Gastrocnemius medialis (tissue), 4 donors: ENCODE data around the gene ZXDC. TPM values are rescaled to one million over a fixed set of nuclear protein-coding genes. Genes with fewer than 3 reads are reported as not detected.

Source experiments
- ATAC-seq, 2 donors: fragments of 150-250 bp; one replicate each; pipeline ENCODE4 v1.9.1; 2016
- DNase-seq, 2 donors: peaks; one replicate each; pipeline ENCODE4 v3.0.0-alpha.2; 2019
- H3K27ac ChIP-seq, 4 donors: fragments of 200-600 bp; sonication (generic); 1 replicate in 1 of 4; 2 replicates in 3 of 4; pipeline ENCODE4 v1.5.1; 2016 to 2018; ENCODE audit warnings: mild to moderate bottlenecking in 2 of 4, moderate library complexity in 1 of 4
- H3K27me3 ChIP-seq, 3 donors: fragments of 200-600 bp; sonication (generic) in 2 of 3; 1 replicate in 1 of 3; 2 replicates in 2 of 3; pipeline versions ENCODE4 v1.5.1 to v1.6.0; 2016 to 2019; ENCODE audit warnings: mild to moderate bottlenecking in 1 of 3, moderate library complexity in 1 of 3
- H3K36me3 ChIP-seq, 2 donors: fragments of 200-600 bp; sonication (generic) in 1 of 2; one replicate each; pipeline ENCODE4 v1.5.1; 2017 to 2018
- H3K4me1 ChIP-seq, 2 donors: fragments of 200-600 bp; sonication (generic) in 1 of 2; one replicate each; pipeline ENCODE4 v1.5.1; 2016 to 2017; ENCODE audit warnings: mild to moderate bottlenecking in 2 of 2
- H3K4me3 ChIP-seq, 4 donors: fragments of 200-600 bp; sonication (generic) in 3 of 4; 1 replicate in 1 of 4; 2 replicates in 3 of 4; pipeline ENCODE4 v1.5.1; 2016 to 2019; ENCODE audit warnings: mild to moderate bottlenecking in 2 of 4
- H3K9me3 ChIP-seq, 3 donors: fragments of 200-600 bp; sonication (generic) in 2 of 3; 1 replicate in 1 of 3; 2 replicates in 2 of 3; pipeline ENCODE4 v1.5.1; 2016 to 2019
- CTCF ChIP-seq, 5 experiments: fragments of 450-650 bp in 3 of 5; fragments of 200-600 bp in 2 of 5; sonication (generic) in 2 of 5; IDR thresholded peaks in 4 of 5; conservative IDR thresholded peaks in 1 of 5; 1 replicate in 4 of 5; 2 replicates in 1 of 5; pipeline ENCODE4 v1.5.1; 2016 to 2019; ENCODE audit warnings: antibody characterized with exemption in 5 of 5, mild to moderate bottlenecking in 3 of 5, moderate library complexity in 3 of 5
- POLR2A ChIP-seq, 2 donors: fragments of 450-650 bp; IDR thresholded peaks; one replicate each; pipeline ENCODE4 v1.6.1; 2017; ENCODE audit warnings: antibody characterized with exemption in 2 of 2, mild to moderate bottlenecking in 2 of 2, moderate library complexity in 2 of 2
- in situ Hi-C, 4 donors: fragments of 200-750 bp; cut with MboI; loops; one replicate each; pipeline versions ENCODE4 v1.15.0 to v1.8.0; 2017; ENCODE audit warnings: low sequenced_read_pairs in 4 of 4
- intact Hi-C: fragments of 100-400 bp; cut with DNase I; formaldehyde crosslinking; loops from one replicate; pipeline ENCODE4 v1.15.1; 2023; ENCODE audit warnings: low total_unique reads
- total RNA-seq, 4 donors: library from RNA; depleted of rRNA; stranded (reverse); fragments of >200 nt; gene quantifications; one replicate each; pipeline versions ENCODE4 v1.1.0 to v1.2.3, GENCODE V29; 2016

ZXDC gene
- total RNA-seq, 4 donors from 2014 or later = 40.9 to 54.2 (median 45.4) TPM

GRCh38 chr3:126393563-126393962 is 82.1 kb downstream of the ZXDC start:
- peaks cover 0 to 7% (median 3%) of the 10 kb centered on the region in 3 donors for H3K27me3 ChIP-seq
- in situ Hi-C loops = loop anchor here (5.0 to 25.0 kb wide), 6 partner anchors 81 to 256 kb away; partner anchors contain the start of gene ZXDC (in 2 of the 4)
- DNase-seq (no peak), ATAC-seq (no peak)
- H3K27ac ChIP-seq = no peak overlapping the region
- H3K36me3 ChIP-seq = no peaks in the 10 kb centered on the region
- H3K4me1 ChIP-seq = peaks cover 8 to 11% of the 10 kb centered on the region in 2 donors
- no peak overlapping the region for H3K4me3 ChIP-seq
- intact Hi-C loops = no loop called here
- TF ChIP-seq POLR2A (IDR thresholded peaks at IDR 0.05) (no peak), CTCF (IDR thresholded peaks at IDR 0.05 in 4 of 5, conservative IDR thresholded peaks at IDR 0.05 in 1 of 5) (no peak)
- H3K9me3 ChIP-seq = no peaks in the 10 kb centered on the region

- intact Hi-C loops = no loop called here
- TF ChIP-seq CTCF (IDR thresholded peaks at IDR 0.05 in 4 of 5, conservative IDR thresholded peaks at IDR 0.05 in 1 of 5) (no peak), POLR2A (IDR thresholded peaks at IDR 0.05) (no peak)
- Histone ChIP-seq H3K4me3 (no peak overlapping the region), H3K27ac (no peak overlapping the region), H3K9me3 (no peaks in the 10 kb centered on the region), H3K27me3 (peaks cover 0 to 7% (median 3%) of the 10 kb centered on the region in 3 donors), H3K4me1 (peaks cover 13 to 14% of the 10 kb centered on the region in 2 donors), H3K36me3 (no peaks in the 10 kb centered on the region)
- in situ Hi-C loops = loop anchor here (5.0 to 25.0 kb wide), 6 partner anchors 83 to 255 kb away; partner anchors contain the start of gene ZXDC (in 2 of the 4)
- DNase-seq = no peak
- ATAC-seq = no peak
These were observed 83.4 kb downstream of the ZXDC start for GRCh38 chr3:126392246-126392645.

GRCh38 chr3:126391631-126392030 is 84.1 kb downstream of the ZXDC start:
- peaks cover 14 to 15% of the 10 kb centered on the region in 2 donors for H3K4me1 ChIP-seq
- no peak overlapping the region for H3K27ac ChIP-seq
- intact Hi-C loops = no loop called here
- no peak for DNase-seq
- H3K9me3 ChIP-seq = no peaks in the 10 kb centered on the region
- H3K4me3 ChIP-seq = no peak overlapping the region
- no peaks in the 10 kb centered on the region for H3K36me3 ChIP-seq
- peaks cover 0 to 7% (median 3%) of the 10 kb centered on the region in 3 donors for H3K27me3 ChIP-seq
- ATAC-seq = no peak
- TF ChIP-seq POLR2A (IDR thresholded peaks at IDR 0.05) (no peak), CTCF (IDR thresholded peaks at IDR 0.05 in 4 of 5, conservative IDR thresholded peaks at IDR 0.05 in 1 of 5) (no peak)
- in situ Hi-C loops = loop anchor here (5.0 to 25.0 kb wide), 6 partner anchors 83 to 254 kb away; partner anchors contain the start of gene ZXDC (in 2 of the 4)

- Histone ChIP-seq H3K27ac (no peak overlapping the region), H3K4me3 (no peak overlapping the region), H3K27me3 (peaks cover 0 to 7% (median 3%) of the 10 kb centered on the region in 3 donors), H3K36me3 (no peaks in the 10 kb centered on the region), H3K4me1 (peaks cover 14 to 18% of the 10 kb centered on the region in 2 donors), H3K9me3 (no peaks in the 10 kb centered on the region)
- ATAC-seq (no peak), DNase-seq (no peak)
- TF ChIP-seq CTCF (IDR thresholded peaks at IDR 0.05 in 4 of 5, conservative IDR thresholded peaks at IDR 0.05 in 1 of 5) (no peak), POLR2A (IDR thresholded peaks at IDR 0.05) (no peak)
- intact Hi-C loops = no loop called here
- in situ Hi-C loops = loop anchor here (5.0 to 25.0 kb wide), 6 partner anchors 84 to 253 kb away; partner anchors contain the start of gene ZXDC (in 2 of the 4)
These were observed 84.9 kb downstream of the ZXDC start for GRCh38 chr3:126390751-126391150.
